HEK293 (cell line): ENCODE data around the gene PGM2.

Source experiments
- CTCF ChIA-PET: fragments of 350-600 bp; formaldehyde crosslinking; extraction: SDS; loops from one replicate; lab custom pipeline; 2021; ENCODE audit warnings: antibody characterized with exemption; lab: Yijun Ruan, JAX
- POLR2A ChIA-PET: fragments of 300-600 bp; formaldehyde crosslinking; extraction: SDS; loops from one replicate; lab custom pipeline; 2020; ENCODE audit warnings: antibody characterized with exemption, inconsistent platforms; lab: Yijun Ruan, JAX
- H3K27ac ChIP-seq: fragments of 200-500 bp; sonication (Bioruptor generic); 2 replicates; pipeline ENCODE4 v1.5.1; 2014; ENCODE audit warnings: low read depth, low read length, control low read depth, inconsistent platforms; ENCODE audit errors: extremely low read depth
- H3K36me3 ChIP-seq, 2 experiments: fragments of 200-500 bp in 1 of 2; sonication (Bioruptor generic) in 1 of 2; 1 replicate in 1 of 2; 2 replicates in 1 of 2; pipeline ENCODE4 v1.5.1; 2014 to 2017; ENCODE audit warnings: inconsistent platforms in 2 of 2, low read length in 2 of 2; ENCODE audit not compliant: control insufficient read depth in 2 of 2, insufficient read depth in 1 of 2
- H3K4me1 ChIP-seq: fragments of 200-500 bp; sonication (Bioruptor generic); 2 replicates; pipeline ENCODE4 v1.5.1; 2014; ENCODE audit warnings: mild to moderate bottlenecking, low read length, inconsistent platforms; ENCODE audit not compliant: control insufficient read depth, insufficient read depth
- H3K4me3 ChIP-seq: 2 replicates; pipeline ENCODE4 v1.5.1; 2011; ENCODE audit warnings: low read depth, mild to moderate bottlenecking, control low read depth, low read length, moderate library complexity
- H3K9me3 ChIP-seq: fragments of 200-500 bp; sonication (Bioruptor generic); 2 replicates; pipeline ENCODE4 v1.5.1; 2014; ENCODE audit warnings: low read depth, low read length, inconsistent platforms; ENCODE audit not compliant: control insufficient read depth, insufficient read depth
- KLF17 ChIP-seq: fragments of 450-650 bp; formaldehyde crosslinking; IDR thresholded peaks from 2 replicates; pipeline ENCODE4 v1.5.1; 2016; ENCODE audit warnings: missing biosample characterization, missing genetic modification characterization
- ZNF18 ChIP-seq: fragments of 450-650 bp; formaldehyde crosslinking; IDR thresholded peaks from 2 replicates; pipeline ENCODE4 v1.5.1; 2016; ENCODE audit warnings: missing biosample characterization, missing genetic modification characterization
- ZNF521 ChIP-seq: fragments of 450-650 bp; formaldehyde crosslinking; IDR thresholded peaks from 2 replicates; pipeline ENCODE4 v1.5.1; 2017; ENCODE audit warnings: missing biosample characterization, mild to moderate bottlenecking, missing genetic modification characterization
- ZNF548 ChIP-seq: fragments of 450-650 bp; formaldehyde crosslinking; IDR thresholded peaks from 2 replicates; pipeline ENCODE4 v1.5.1; 2016; ENCODE audit warnings: missing biosample characterization, missing genetic modification characterization
- ZSCAN16 ChIP-seq: fragments of 450-650 bp; formaldehyde crosslinking; IDR thresholded peaks from 2 replicates; pipeline ENCODE4 v1.5.1; 2016; ENCODE audit warnings: missing biosample characterization, missing genetic modification characterization
- ZSCAN4 ChIP-seq: fragments of 450-650 bp; formaldehyde crosslinking; IDR thresholded peaks from 2 replicates; pipeline ENCODE4 v1.5.1; 2017; ENCODE audit warnings: missing biosample characterization, missing genetic modification characterization

PGM2 gene

GRCh38 chr4:37909332-37910090, 83.0 kb downstream of the PGM2 start:
- H3K36me3 ChIP-seq = no peaks in the 10 kb centered on the region
- no peak for TF ChIP-seq ZNF521 (tag by site-specific recombination)
- TF ChIP-seq ZNF18 (tag by site-specific recombination) = no peak
- H3K4me3 ChIP-seq = no peak overlapping the region
- ChIA-PET CTCF (no interaction called here), POLR2A (no interaction called here)
- H3K27ac ChIP-seq = no peak overlapping the region
- no peaks in the 10 kb centered on the region for H3K9me3 ChIP-seq
- peaks cover 4% of the 10 kb centered on the region for H3K4me1 ChIP-seq

GRCh38 chr4:37910091-37910486, 83.6 kb downstream of the PGM2 start:
- Histone ChIP-seq H3K9me3 (no peaks in the 10 kb centered on the region), H3K4me1 (no peaks in the 10 kb centered on the region), H3K27ac (no peak overlapping the region), H3K36me3 (no peaks in the 10 kb centered on the region), H3K4me3 (no peak overlapping the region)
- TF ChIP-seq KLF17 (tag by site-specific recombination) (no peak), ZNF548 (tag by site-specific recombination) (no peak), ZSCAN4 (tag by site-specific recombination) (no peak), ZSCAN16 (tag by site-specific recombination) (no peak)
- CTCF ChIA-PET = no interaction called here
- POLR2A ChIA-PET = no interaction called here
